Tibial nerve (tissue), 3 donors: ENCODE measurements around the gene TMUB2.

Experiments
- POLR2A ChIP-seq, 2 donors: fragments of 450-650 bp; IDR thresholded peaks; one replicate each; pipeline ENCODE4 v1.6.1; 2017; ENCODE audit warnings: antibody characterized with exemption in 2 of 2, mild to moderate bottlenecking in 2 of 2, moderate library complexity in 2 of 2
- TF ChIP-seq, protein P1 (sequence below), 5 experiments: fragments of 200-600 bp in 3 of 5; fragments of 450-650 bp in 2 of 5; sonication (generic) in 3 of 5; IDR thresholded peaks; one replicate each; pipeline ENCODE4 v1.5.1; 2016 to 2019; ENCODE audit warnings: antibody characterized with exemption in 5 of 5, mild to moderate bottlenecking in 3 of 5, moderate library complexity in 2 of 5

DNA sequence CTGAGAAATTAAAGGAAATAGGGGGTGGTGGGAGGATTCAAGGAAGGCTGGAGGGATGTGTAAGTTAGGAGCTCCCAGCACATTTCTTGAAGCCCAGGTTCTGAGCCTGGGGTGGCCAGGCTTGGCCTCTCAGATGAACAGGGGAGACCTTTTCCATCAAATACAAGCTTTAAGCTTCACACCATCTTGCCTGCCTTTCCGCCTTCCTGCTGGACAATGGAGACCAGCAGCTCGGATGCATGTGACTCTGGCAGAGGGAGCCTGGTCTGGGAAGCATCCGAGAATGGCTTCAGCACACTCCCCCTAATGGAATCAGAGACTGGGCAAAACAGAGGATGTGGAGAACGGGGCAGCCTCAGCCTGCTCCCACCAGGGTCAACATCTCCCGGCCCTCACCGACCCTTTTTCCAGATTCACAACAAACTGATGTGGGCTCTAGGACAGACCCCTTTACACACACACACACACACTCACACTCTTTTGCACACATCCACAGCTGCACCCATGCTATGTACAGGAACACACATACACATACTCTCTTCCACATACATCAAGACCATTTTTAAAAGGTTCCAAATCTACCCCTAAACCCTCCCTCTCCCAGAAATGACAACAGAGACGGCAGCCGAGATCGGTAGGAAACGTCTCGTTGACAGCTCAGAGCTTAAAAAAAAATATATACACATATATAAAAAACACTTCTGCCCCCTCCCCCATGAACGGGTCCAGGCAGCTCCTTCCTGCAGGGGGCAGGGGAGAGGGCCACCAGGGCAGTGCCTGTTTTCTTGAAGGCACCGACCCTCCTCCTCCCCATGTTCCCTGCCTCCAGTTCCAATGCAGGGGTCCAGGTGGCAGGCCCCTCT is 19.4 kb downstream of the TMUB2 start:
- TF ChIP-seq, protein P1, sequence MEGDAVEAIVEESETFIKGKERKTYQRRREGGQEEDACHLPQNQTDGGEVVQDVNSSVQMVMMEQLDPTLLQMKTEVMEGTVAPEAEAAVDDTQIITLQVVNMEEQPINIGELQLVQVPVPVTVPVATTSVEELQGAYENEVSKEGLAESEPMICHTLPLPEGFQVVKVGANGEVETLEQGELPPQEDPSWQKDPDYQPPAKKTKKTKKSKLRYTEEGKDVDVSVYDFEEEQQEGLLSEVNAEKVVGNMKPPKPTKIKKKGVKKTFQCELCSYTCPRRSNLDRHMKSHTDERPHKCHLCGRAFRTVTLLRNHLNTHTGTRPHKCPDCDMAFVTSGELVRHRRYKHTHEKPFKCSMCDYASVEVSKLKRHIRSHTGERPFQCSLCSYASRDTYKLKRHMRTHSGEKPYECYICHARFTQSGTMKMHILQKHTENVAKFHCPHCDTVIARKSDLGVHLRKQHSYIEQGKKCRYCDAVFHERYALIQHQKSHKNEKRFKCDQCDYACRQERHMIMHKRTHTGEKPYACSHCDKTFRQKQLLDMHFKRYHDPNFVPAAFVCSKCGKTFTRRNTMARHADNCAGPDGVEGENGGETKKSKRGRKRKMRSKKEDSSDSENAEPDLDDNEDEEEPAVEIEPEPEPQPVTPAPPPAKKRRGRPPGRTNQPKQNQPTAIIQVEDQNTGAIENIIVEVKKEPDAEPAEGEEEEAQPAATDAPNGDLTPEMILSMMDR (IDR thresholded peaks at IDR 0.05) = no peak
- TF ChIP-seq POLR2A (IDR thresholded peaks at IDR 0.05) = no peak
